ENCODE results near the gene KRTAP5-2. TPM values are rescaled to one million over a fixed set of nuclear protein-coding genes. Genes with fewer than 3 reads are reported as not detected.

KRTAP5-2 gene
- total RNA-seq, 3 donors from 2014 or later: not detected

- H3K4me3 ChIP-seq: no peak overlapping the region
- no peaks in the 10 kb centered on the region for H3K9me3 ChIP-seq
- H3K4me1 ChIP-seq (ENCODE audit: low read depth): peaks cover 31% of the 10 kb centered on the region
- peak in 1 of 3 donors; percentile 33 for DNase-seq
- intact Hi-C loops (cut with DNase I, micrococcal nuclease): no loop called here
- TF ChIP-seq CTCF (IDR thresholded peaks at IDR 0.05): no peak
- ATAC-seq: no peak
- H3K36me3 ChIP-seq (ENCODE audit: low read depth): no peaks in the 10 kb centered on the region
Observed at GRCh38 chr11:1556278-1556902, 41.7 kb downstream of the KRTAP5-2 start.

- Histone ChIP-seq H3K4me1 (ENCODE audit: low read depth) (peaks cover 31% of the 10 kb centered on the region), H3K36me3 (ENCODE audit: low read depth) (no peaks in the 10 kb centered on the region), H3K9me3 (no peaks in the 10 kb centered on the region), H3K4me3 (no peak overlapping the region)
- intact Hi-C loops (cut with DNase I, micrococcal nuclease): no loop called here
- no peak for TF ChIP-seq CTCF (IDR thresholded peaks at IDR 0.05)
- DNase-seq: peak in 1 of 3 donors; percentile 24
- ATAC-seq: no peak
Observed at GRCh38 chr11:1555713-1556153, 42.4 kb downstream of the KRTAP5-2 start.

- ATAC-seq (no peak), DNase-seq (peak in 2 of 3 donors; percentile 48 to 53)
- Histone ChIP-seq H3K9me3 (no peaks in the 10 kb centered on the region), H3K4me1 (ENCODE audit: low read depth) (peaks cover 29% of the 10 kb centered on the region), H3K36me3 (ENCODE audit: low read depth) (no peaks in the 10 kb centered on the region), H3K4me3 (no peak overlapping the region)
- TF ChIP-seq CTCF (IDR thresholded peaks at IDR 0.05): no peak
- intact Hi-C loops (cut with DNase I, micrococcal nuclease): no loop called here
Observed at GRCh38 chr11:1554981-1555712, 42.9 kb downstream of the KRTAP5-2 start.

- peak; percentile 88 to 92 (median 89) for DNase-seq
- no peak overlapping the region for H3K4me3 ChIP-seq
- no peaks in the 10 kb centered on the region for H3K9me3 ChIP-seq
- intact Hi-C loops (cut with DNase I, micrococcal nuclease): no loop called here
- no peak for TF ChIP-seq CTCF (IDR thresholded peaks at IDR 0.05)
- no peaks in the 10 kb centered on the region for H3K36me3 ChIP-seq (ENCODE audit: low read depth)
- ATAC-seq: peak; percentile 86
- peaks cover 19% of the 10 kb centered on the region for H3K4me1 ChIP-seq (ENCODE audit: low read depth)
Observed at GRCh38 chr11:1553808-1554594, 44.1 kb downstream of the KRTAP5-2 start.

GRCh38 chr11:1549338-1550330 lies 48.5 kb downstream of the KRTAP5-2 start:
- ATAC-seq (no peak), DNase-seq (no peak)
- TF ChIP-seq CTCF (IDR thresholded peaks at IDR 0.05): no peak
- Histone ChIP-seq H3K9me3 (no peaks in the 10 kb centered on the region), H3K4me1 (ENCODE audit: low read depth) (peaks cover 38% of the 10 kb centered on the region), H3K4me3 (no peak overlapping the region), H3K36me3 (ENCODE audit: low read depth) (no peaks in the 10 kb centered on the region)
- intact Hi-C loops (cut with DNase I, micrococcal nuclease): no loop called here
